Endothelial cell (in vitro differentiated cells): Measurements from ENCODE around the gene HS3ST1. TPM values are rescaled to one million over a fixed set of nuclear protein-coding genes. Genes with fewer than 3 reads are reported as not detected.

Source experiments
- DNase-seq: peaks from one replicate; pipeline ENCODE4 v3.0.0; 2021; ENCODE audit warnings: low spot score
- H3K27ac Mint-ChIP-seq: one replicate; pipeline ENCODE4 v1.8.0; 2021; ENCODE audit warnings: mixed read lengths, inconsistent platforms; ENCODE audit not compliant: unreplicated experiment
- H3K27me3 Mint-ChIP-seq: one replicate; pipeline ENCODE4 v1.8.0; 2021; ENCODE audit warnings: mild to moderate bottlenecking, moderate library complexity, mixed read lengths, inconsistent platforms; ENCODE audit not compliant: unreplicated experiment
- H3K36me3 Mint-ChIP-seq: one replicate; pipeline ENCODE4 v1.8.0; 2021; ENCODE audit warnings: mild to moderate bottlenecking, low read depth, mixed read lengths, inconsistent platforms; ENCODE audit not compliant: unreplicated experiment
- H3K4me1 Mint-ChIP-seq: one replicate; pipeline ENCODE4 v1.8.0; 2021; ENCODE audit warnings: mild to moderate bottlenecking, mixed read lengths, inconsistent platforms; ENCODE audit not compliant: unreplicated experiment
- H3K4me3 Mint-ChIP-seq: one replicate; pipeline ENCODE4 v1.8.0; 2021; ENCODE audit warnings: mild to moderate bottlenecking, mixed read lengths, inconsistent platforms; ENCODE audit not compliant: unreplicated experiment
- H3K9me3 Mint-ChIP-seq: one replicate; pipeline ENCODE4 v1.8.0; 2021; ENCODE audit warnings: mixed read lengths, inconsistent platforms; ENCODE audit not compliant: unreplicated experiment
- CTCF ChIP-seq: fragments of 200-600 bp; sonication (generic); IDR thresholded peaks from one replicate; pipeline ENCODE4 v1.5.0; 2021; ENCODE audit warnings: antibody characterized with exemption; ENCODE audit not compliant: unreplicated experiment
- total RNA-seq: library from RNA; stranded (reverse); fragmentation: NEBNext Ultra II Directional; extraction: Animal tissue kit (Norgen Biotek cat#: 25700); gene quantifications from one replicate; pipeline ENCODE4 v1.2.1, GENCODE V29; 2021; ENCODE audit not compliant: unreplicated experiment

The HS3ST1 gene
- total RNA-seq, 1 donor from 2014 or later: 0.44 TPM

- Mint-ChIP-seq H3K36me3 (no peaks in the 10 kb centered on the region), H3K9me3 (no peaks in the 10 kb centered on the region), H3K27me3 (peaks cover 11% of the 10 kb centered on the region), H3K4me3 (peak overlapping the region; percentile 79), H3K4me1 (peaks cover 14% of the 10 kb centered on the region), H3K27ac (no peak overlapping the region)
- peak; percentile 74 for DNase-seq
- peak; percentile 65 for TF ChIP-seq CTCF
Measured at GRCh38 chr4:11428899-11429698, 405 bp upstream of the HS3ST1 start.

- no peak for DNase-seq
- H3K27ac Mint-ChIP-seq: no peak overlapping the region
- no peaks in the 10 kb centered on the region for H3K9me3 Mint-ChIP-seq
- TF ChIP-seq CTCF: no peak
- peaks cover 18% of the 10 kb centered on the region for H3K4me1 Mint-ChIP-seq
- H3K36me3 Mint-ChIP-seq: no peaks in the 10 kb centered on the region
- peaks cover 11% of the 10 kb centered on the region for H3K27me3 Mint-ChIP-seq
- peak overlapping the region; percentile 65 for H3K4me3 Mint-ChIP-seq
Measured at GRCh38 chr4:11427121-11427996, 1.3 kb downstream of the HS3ST1 start.

- Mint-ChIP-seq H3K4me3 (no peak overlapping the region), H3K9me3 (no peaks in the 10 kb centered on the region), H3K4me1 (peaks cover 18% of the 10 kb centered on the region), H3K27me3 (peaks cover 11% of the 10 kb centered on the region), H3K27ac (no peak overlapping the region), H3K36me3 (no peaks in the 10 kb centered on the region)
- TF ChIP-seq CTCF: no peak
- no peak for DNase-seq
Measured at GRCh38 chr4:11426731-11427120, 2.0 kb downstream of the HS3ST1 start.

GRCh38 chr4:11426003-11426402 is 2.7 kb downstream of the HS3ST1 start:
- no peak for TF ChIP-seq CTCF
- peaks cover 11% of the 10 kb centered on the region for H3K27me3 Mint-ChIP-seq
- no peaks in the 10 kb centered on the region for H3K36me3 Mint-ChIP-seq
- no peak overlapping the region for H3K4me3 Mint-ChIP-seq
- no peak overlapping the region for H3K27ac Mint-ChIP-seq
- DNase-seq: no peak
- H3K4me1 Mint-ChIP-seq: peaks cover 18% of the 10 kb centered on the region
- H3K9me3 Mint-ChIP-seq: no peaks in the 10 kb centered on the region
